Caco-2 (cell line): ENCODE results near the gene ABI3BP. TPM values are rescaled to one million over a fixed set of nuclear protein-coding genes. Genes with fewer than 3 reads are reported as not detected.

Experiments used
- BruUV-seq: library from RNA; stranded (reverse); fragments of 400-500 nt; replicated peaks from 2 replicates; lab custom pipeline; 2021; lab: Mats Ljungman, UMichigan
- CTCF ChIA-PET: fragments of 300-600 bp; sonication (Branson Sonifier 250); formaldehyde crosslinking; loops from one replicate; lab custom pipeline; 2022; ENCODE audit warnings: antibody characterized with exemption; lab: Charles Lee
- POLR2A ChIA-PET: fragments of 300-600 bp; sonication (Branson Sonifier 250); formaldehyde crosslinking; loops from one replicate; lab custom pipeline; 2022; ENCODE audit warnings: antibody characterized with exemption; lab: Charles Lee
- DNase-seq, 2 experiments: peaks; one replicate each; pipeline versions ENCODE4 v3.0.0 to v3.0.0-alpha.2; 2020 to 2022
- H3K27me3 ChIP-seq: replicated peaks from 2 replicates; pipeline ENCODE4 v1.6.0; 2011; ENCODE audit warnings: low read length; ENCODE audit not compliant: control insufficient read depth, insufficient read depth
- H3K36me3 ChIP-seq: 2 replicates; pipeline ENCODE4 v1.5.1; 2011; ENCODE audit warnings: low read length; ENCODE audit not compliant: control insufficient read depth, insufficient read depth
- H3K4me1 ChIP-seq: fragments of 250-450 bp; sonication (Bioruptor Pico); 2 replicates; pipeline ENCODE4 v1.5.1; 2020; ENCODE audit warnings: mild to moderate bottlenecking
- H3K4me3 ChIP-seq: 2 replicates; pipeline ENCODE4 v1.5.1; 2011; ENCODE audit warnings: low read depth, mild to moderate bottlenecking, control low read depth, low read length
- H3K9me3 ChIP-seq: fragments of 250-450 bp; sonication (Bioruptor Pico); 2 replicates; pipeline ENCODE4 v1.5.1; 2020; ENCODE audit warnings: mild to moderate bottlenecking, moderate library complexity
- H3K27ac Mint-ChIP-seq: one replicate; pipeline ENCODE4 v1.8.0; 2022; ENCODE audit warnings: mixed read lengths; ENCODE audit not compliant: unreplicated experiment
- H3K27me3 Mint-ChIP-seq: one replicate; pipeline ENCODE4 v1.8.0; 2022; ENCODE audit warnings: mixed read lengths; ENCODE audit not compliant: insufficient read depth, unreplicated experiment
- H3K36me3 Mint-ChIP-seq: one replicate; pipeline ENCODE4 v1.8.0; 2022; ENCODE audit warnings: mild to moderate bottlenecking, mixed read lengths; ENCODE audit not compliant: insufficient read depth, unreplicated experiment
- H3K4me1 Mint-ChIP-seq: one replicate; pipeline ENCODE4 v1.8.0; 2022; ENCODE audit warnings: low read depth, mixed read lengths; ENCODE audit not compliant: unreplicated experiment
- H3K4me3 Mint-ChIP-seq: one replicate; pipeline ENCODE4 v1.8.0; 2022; ENCODE audit warnings: mild to moderate bottlenecking, moderate library complexity, mixed read lengths; ENCODE audit not compliant: unreplicated experiment
- H3K9me3 Mint-ChIP-seq: one replicate; pipeline ENCODE4 v1.8.0; 2022; ENCODE audit warnings: mixed read lengths; ENCODE audit not compliant: unreplicated experiment
- intact Hi-C: fragments of 100-400 bp; cut with micrococcal nuclease; formaldehyde crosslinking; loops from one replicate; pipeline ENCODE4 v1.10.0; 2022; ENCODE audit not compliant: unreplicated experiment
- total RNA-seq: library from RNA; stranded (reverse); gene quantifications from 2 replicates; pipeline ENCODE4 v1.2.3, GENCODE V29; 2022
- TF ChIP-seq, protein P1 (sequence below), 2 experiments: fragments of 200-600 bp in 1 of 2; IDR thresholded peaks; 1 replicate in 1 of 2; 2 replicates in 1 of 2; pipeline versions ENCODE4 v1.5.1 to v1.8.0; 2011 to 2022; ENCODE audit warnings: antibody characterized with exemption in 1 of 2, control low read depth in 1 of 2, inconsistent platforms in 1 of 2, low read depth in 1 of 2, low read length in 1 of 2, mild to moderate bottlenecking in 1 of 2, moderate library complexity in 1 of 2; ENCODE audit not compliant: insufficient read depth in 1 of 2, severe bottlenecking in 1 of 2, unreplicated experiment in 1 of 2

ABI3BP gene
- total RNA-seq, 1 experiment from 2014 or later, result not detected

DNA sequence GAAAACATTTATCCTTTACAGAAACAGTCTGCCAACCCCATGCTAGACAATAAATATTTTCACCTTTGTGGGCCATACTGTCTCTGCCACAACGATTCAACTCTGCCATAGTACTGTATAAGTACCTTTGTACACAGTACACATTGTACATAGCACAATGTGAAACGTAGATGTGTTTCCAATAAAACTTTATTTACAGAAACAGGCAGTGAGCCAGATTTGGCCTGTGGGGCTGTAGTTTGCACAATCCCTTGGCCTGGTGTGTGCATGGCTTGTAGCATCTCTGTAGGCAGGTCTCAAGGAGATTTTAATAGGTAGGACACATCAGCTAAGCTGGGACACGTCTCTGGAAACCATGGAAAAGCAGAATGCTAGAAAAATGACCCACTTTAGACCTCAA lies 209.6 kb downstream of the ABI3BP start:
- BruUV-seq, result no TSS peak
- no peak overlapping the region for H3K4me3 ChIP-seq

DNA sequence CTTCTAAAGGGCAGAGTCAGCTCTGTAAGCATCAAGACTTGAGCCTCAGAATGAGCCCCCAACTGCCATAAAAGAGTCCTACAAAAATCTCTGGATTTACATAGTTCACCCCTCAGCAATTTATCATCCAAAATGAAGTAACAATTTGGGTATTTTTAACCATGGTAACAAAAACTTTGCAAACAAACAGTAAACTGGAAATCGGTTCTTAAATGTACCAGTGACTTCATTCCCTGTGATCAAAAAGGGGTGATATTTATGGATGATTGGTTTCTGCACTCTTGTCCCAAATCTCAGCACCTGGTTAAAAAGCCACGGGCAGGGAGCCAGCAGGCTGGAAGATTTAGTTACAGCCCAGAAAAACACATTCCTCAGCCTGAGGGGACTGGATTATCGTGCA lies 210.3 kb downstream of the ABI3BP start:
- no peak for DNase-seq
- H3K9me3 Mint-ChIP-seq, result no peaks in the 10 kb centered on the region
- ChIA-PET POLR2A (no interaction called here), CTCF (no interaction called here)
- H3K4me1 Mint-ChIP-seq, result no peaks in the 10 kb centered on the region
- Histone ChIP-seq H3K27me3 (no peaks in the 10 kb centered on the region), H3K4me1 (no peaks in the 10 kb centered on the region), H3K4me3 (no peak overlapping the region), H3K9me3 (peaks cover 3% of the 10 kb centered on the region; the same call in 1 of the 2 replicates), H3K36me3 (no peaks in the 10 kb centered on the region)
- H3K27ac Mint-ChIP-seq, result no peak overlapping the region
- no TSS peak for BruUV-seq
- intact Hi-C loops, result no loop called here
- peaks cover 6% of the 10 kb centered on the region for H3K27me3 Mint-ChIP-seq
- TF ChIP-seq, protein P1, sequence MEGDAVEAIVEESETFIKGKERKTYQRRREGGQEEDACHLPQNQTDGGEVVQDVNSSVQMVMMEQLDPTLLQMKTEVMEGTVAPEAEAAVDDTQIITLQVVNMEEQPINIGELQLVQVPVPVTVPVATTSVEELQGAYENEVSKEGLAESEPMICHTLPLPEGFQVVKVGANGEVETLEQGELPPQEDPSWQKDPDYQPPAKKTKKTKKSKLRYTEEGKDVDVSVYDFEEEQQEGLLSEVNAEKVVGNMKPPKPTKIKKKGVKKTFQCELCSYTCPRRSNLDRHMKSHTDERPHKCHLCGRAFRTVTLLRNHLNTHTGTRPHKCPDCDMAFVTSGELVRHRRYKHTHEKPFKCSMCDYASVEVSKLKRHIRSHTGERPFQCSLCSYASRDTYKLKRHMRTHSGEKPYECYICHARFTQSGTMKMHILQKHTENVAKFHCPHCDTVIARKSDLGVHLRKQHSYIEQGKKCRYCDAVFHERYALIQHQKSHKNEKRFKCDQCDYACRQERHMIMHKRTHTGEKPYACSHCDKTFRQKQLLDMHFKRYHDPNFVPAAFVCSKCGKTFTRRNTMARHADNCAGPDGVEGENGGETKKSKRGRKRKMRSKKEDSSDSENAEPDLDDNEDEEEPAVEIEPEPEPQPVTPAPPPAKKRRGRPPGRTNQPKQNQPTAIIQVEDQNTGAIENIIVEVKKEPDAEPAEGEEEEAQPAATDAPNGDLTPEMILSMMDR (IDR thresholded peaks at IDR 0.05; ENCODE audit: insufficient read depth in 1 of 2, low read depth in 1 of 2, low read length in 1 of 2, severe bottlenecking in 1 of 2, unreplicated experiment in 1 of 2), result no peak
- no peaks in the 10 kb centered on the region for H3K36me3 Mint-ChIP-seq
- H3K4me3 Mint-ChIP-seq, result no peak overlapping the region

More for the DNA sequence above, 209.6 kb downstream of the ABI3BP start:
- no peaks in the 10 kb centered on the region for H3K4me1 Mint-ChIP-seq
- H3K9me3 Mint-ChIP-seq, result no peaks in the 10 kb centered on the region
- H3K27me3 Mint-ChIP-seq, result peaks cover 6% of the 10 kb centered on the region
- H3K4me1 ChIP-seq, result no peaks in the 10 kb centered on the region
- H3K27ac Mint-ChIP-seq, result no peak overlapping the region
- CTCF ChIA-PET, result no interaction called here
- H3K9me3 ChIP-seq, result peaks cover 3% of the 10 kb centered on the region; the same call in 1 of the 2 replicates
- H3K4me3 Mint-ChIP-seq, result no peak overlapping the region
- intact Hi-C loops, result no loop called here
- POLR2A ChIA-PET, result no interaction called here
- DNase-seq, result no peak
- TF ChIP-seq, protein P1 (IDR thresholded peaks at IDR 0.05; ENCODE audit: insufficient read depth in 1 of 2, low read depth in 1 of 2, low read length in 1 of 2, severe bottlenecking in 1 of 2, unreplicated experiment in 1 of 2), result no peak
- no peaks in the 10 kb centered on the region for H3K36me3 ChIP-seq
- no peaks in the 10 kb centered on the region for H3K27me3 ChIP-seq
- no peaks in the 10 kb centered on the region for H3K36me3 Mint-ChIP-seq

GRCh38 chr3:100782348-100782747 lies 210.9 kb downstream of the ABI3BP start:
- ChIA-PET POLR2A (no interaction called here), CTCF (no interaction called here)
- no peaks in the 10 kb centered on the region for H3K4me1 ChIP-seq
- no peaks in the 10 kb centered on the region for H3K36me3 ChIP-seq
- TF ChIP-seq, protein P1 (IDR thresholded peaks at IDR 0.05; ENCODE audit: insufficient read depth in 1 of 2, low read depth in 1 of 2, low read length in 1 of 2, severe bottlenecking in 1 of 2, unreplicated experiment in 1 of 2), result no peak
- H3K27me3 ChIP-seq, result no peaks in the 10 kb centered on the region
- Mint-ChIP-seq H3K27ac (no peak overlapping the region), H3K27me3 (peaks cover 6% of the 10 kb centered on the region), H3K4me3 (no peak overlapping the region), H3K4me1 (no peaks in the 10 kb centered on the region), H3K36me3 (no peaks in the 10 kb centered on the region), H3K9me3 (no peaks in the 10 kb centered on the region)
- H3K4me3 ChIP-seq, result no peak overlapping the region
- peaks cover 3% of the 10 kb centered on the region; the same call in 1 of the 2 replicates for H3K9me3 ChIP-seq
- no TSS peak for BruUV-seq
- intact Hi-C loops, result no loop called here
- no peak for DNase-seq
